HepG2 (cell line): ENCODE data around the gene TMEM9. TPM values are rescaled to one million over a fixed set of nuclear protein-coding genes. Genes with fewer than 3 reads are reported as not detected.

ENCODE experiments used
- CBX1 ChIP-seq: IDR thresholded peaks from one replicate; pipeline ENCODE4 v1.6.1; 2016; ENCODE audit warnings: antibody characterized with exemption, low read depth
- CHD4 ChIP-seq: fragments of 200-600 bp; sonication (generic); IDR thresholded peaks from 2 replicates; pipeline ENCODE4 v1.7.0; 2017; ENCODE audit warnings: mild to moderate bottlenecking, low read length, borderline replicate concordance
- DRAP1 ChIP-seq: IDR thresholded peaks from 2 replicates; pipeline ENCODE4 v1.6.1; 2016; ENCODE audit warnings: missing genetic modification reagents, missing compliant biosample characterization
- ELF1 ChIP-seq: sonication (generic); formaldehyde crosslinking; IDR thresholded peaks from 2 replicates; pipeline ENCODE4 v1.4.0; 2020; ENCODE audit warnings: missing genetic modification reagents
- EP300 ChIP-seq, 3 experiments: sonication (generic) in 1 of 3; formaldehyde crosslinking in 1 of 3; IDR thresholded peaks; 2 replicates each; pipeline versions ENCODE4 v1.5.1 to v1.6.1; 2011 to 2020; ENCODE audit warnings: low read depth in 2 of 3, low read length in 2 of 3, borderline replicate concordance in 1 of 3, improper control_type of control experiment in 1 of 3, mild to moderate bottlenecking in 1 of 3, missing genetic modification reagents in 1 of 3, moderate library complexity in 1 of 3
- MBD4 ChIP-seq: IDR thresholded peaks from 2 replicates; pipeline ENCODE4 v1.6.1; 2012; ENCODE audit warnings: low read length, inconsistent platforms, borderline replicate concordance
- MED1 ChIP-seq: sonication (generic); formaldehyde crosslinking; IDR thresholded peaks from 2 replicates; pipeline ENCODE4 v1.4.0; 2020; ENCODE audit warnings: missing genetic modification reagents
- MEIS1 ChIP-seq: sonication (generic); formaldehyde crosslinking; IDR thresholded peaks from 2 replicates; pipeline ENCODE4 v1.9.0; 2021; ENCODE audit warnings: mild to moderate bottlenecking, missing genetic modification reagents, moderate library complexity, borderline replicate concordance
- MXD1 ChIP-seq: sonication (generic); formaldehyde crosslinking; IDR thresholded peaks from 2 replicates; pipeline ENCODE4 v1.4.0; 2020; ENCODE audit warnings: mild to moderate bottlenecking, missing genetic modification reagents
- NRL ChIP-seq: sonication (generic); formaldehyde crosslinking; IDR thresholded peaks from 2 replicates; pipeline ENCODE4 v1.5.0; 2020; ENCODE audit warnings: missing genetic modification reagents, mild to moderate bottlenecking, moderate library complexity, borderline replicate concordance
- PAXIP1 ChIP-seq: sonication (generic); formaldehyde crosslinking; conservative IDR thresholded peaks from 2 replicates; pipeline ENCODE4 v1.4.0; 2020; ENCODE audit warnings: mild to moderate bottlenecking, missing genetic modification reagents, moderate library complexity
- POGZ ChIP-seq: sonication (generic); formaldehyde crosslinking; IDR thresholded peaks from 2 replicates; pipeline ENCODE4 v1.4.0; 2020; ENCODE audit warnings: mild to moderate bottlenecking, missing genetic modification reagents
- RFX5 ChIP-seq: IDR thresholded peaks from 2 replicates; pipeline ENCODE4 v1.6.1; 2011; ENCODE audit warnings: low read depth, low read length, improper control_type of control experiment
- RFXAP ChIP-seq: sonication (generic); formaldehyde crosslinking; IDR thresholded peaks from 2 replicates; pipeline ENCODE4 v1.4.0; 2020; ENCODE audit warnings: missing genetic modification reagents, borderline replicate concordance
- SKI ChIP-seq: fragments of 450-650 bp; IDR thresholded peaks from one replicate; pipeline ENCODE4 v1.6.1; 2018; ENCODE audit warnings: mild to moderate bottlenecking; ENCODE audit not compliant: partially characterized antibody
- SMAD1 ChIP-seq: sonication (generic); formaldehyde crosslinking; IDR thresholded peaks from 2 replicates; pipeline ENCODE4 v1.4.0; 2020; ENCODE audit warnings: missing genetic modification reagents, low read depth, mild to moderate bottlenecking, borderline replicate concordance
- TIGD3 ChIP-seq: sonication (generic); formaldehyde crosslinking; IDR thresholded peaks from 2 replicates; pipeline ENCODE4 v1.5.1; 2020; ENCODE audit warnings: mild to moderate bottlenecking, missing genetic modification reagents, borderline replicate concordance
- TRIM24 ChIP-seq: sonication (generic); formaldehyde crosslinking; IDR thresholded peaks from 2 replicates; pipeline ENCODE4 v1.8.0; 2022; ENCODE audit warnings: mild to moderate bottlenecking, missing genetic modification reagents
- ZC3H13 ChIP-seq: sonication (generic); formaldehyde crosslinking; IDR thresholded peaks from 2 replicates; pipeline ENCODE4 v1.8.1; 2023; ENCODE audit warnings: mild to moderate bottlenecking, missing genetic modification reagents, moderate library complexity
- ZNF101 ChIP-seq: sonication (generic); formaldehyde crosslinking; IDR thresholded peaks from 2 replicates; pipeline ENCODE4 v1.4.0; 2020; ENCODE audit warnings: mild to moderate bottlenecking, low read depth, missing genetic modification reagents, borderline replicate concordance
- ZNF615 ChIP-seq: sonication (generic); formaldehyde crosslinking; IDR thresholded peaks from 2 replicates; pipeline ENCODE4 v1.5.0; 2020; ENCODE audit warnings: mild to moderate bottlenecking, missing genetic modification reagents, borderline replicate concordance
- polyA plus RNA-seq, 8 experiments: library from polyadenylated mRNA; depleted of rRNA in 3 of 8; stranded (reverse) in 7 of 8; unstranded in 1 of 8; fragments of >200 nt; fragmentation: Illumina TruSeq in 4 of 8; extraction: Trizol in 4 of 8; gene quantifications; 2 replicates each; pipeline versions ENCODE4 v1.2.1 to v1.2.3, GENCODE V29; 2011 to 2016; ENCODE audit warnings: low read depth in 4 of 8, missing spikeins in 1 of 8, mixed read lengths in 1 of 8; ENCODE audit not compliant: insufficient read depth in 1 of 8
- total RNA-seq, 5 experiments: library from RNA; depleted of rRNA; stranded (reverse); fragments of >200 nt; fragmentation: Illumina TruSeq; extraction: Trizol; gene quantifications; 2 replicates each; pipeline ENCODE4 v1.2.3, GENCODE V29; 2016; ENCODE audit warnings: low read depth in 1 of 5

The TMEM9 gene
- total and polyA plus RNA-seq, 2 of the 13 experiments (the other 11 are each of a cell fraction or from before 2014, with no cell fraction given), result 60.9 to 102 TPM

- TF ChIP-seq SKI (no peak), CHD4 (no peak), MED1 (CRISPR knock-in tag) (no peak), ZNF101 (CRISPR knock-in tag) (no peak), POGZ (0 out of 2 replicates have a peak, but pooled peaks have one; percentile 33), NRL (no peak), RFX5 (peak; percentile 66; the same call in 1 of the 2 replicates), EP300 (IDR thresholded peaks at IDR 0.05; ENCODE audit: low read depth in 2 of 2, low read length in 2 of 2) (0 out of 4 replicates have a peak, but pooled peaks of 1 of the 2 experiments have one; percentile 45), EP300 (CRISPR knock-in tag; IDR thresholded peaks at IDR 0.05; ENCODE audit: borderline replicate concordance) (no peak), MXD1 (CRISPR knock-in tag) (no peak), TIGD3 (no peak), ZC3H13 (no peak), TRIM24 (CRISPR knock-in tag) (no peak), ZNF615 (no peak), DRAP1 (peak; percentile 75), PAXIP1 (CRISPR knock-in tag) (peak; percentile 56), ELF1 (no peak; the same call in 1 of the 2 replicates), CBX1 (no peak), RFXAP (CRISPR knock-in tag) (peak; percentile 75; the same call in 1 of the 2 replicates), MEIS1 (CRISPR knock-in tag) (no peak; the same call in 1 of the 2 replicates), SMAD1 (CRISPR knock-in tag) (no peak; the same call in 1 of the 2 replicates), MBD4 (no peak)
Observed at GRCh38 chr1:201154389-201155165, at the start of gene TMEM9 (continued).
